Astrocyte (in vitro differentiated cells and primary cell): ENCODE data around the gene CELA2A. TPM values are rescaled to one million over a fixed set of nuclear protein-coding genes. Genes with fewer than 3 reads are reported as not detected.

Source experiments
- DNase-seq: peaks from one replicate; pipeline ENCODE4 v3.0.0-alpha.2; 2010; ENCODE audit warnings: low read depth
- FAIRE-seq: peaks from 2 replicates; lab custom pipeline; 2011; peaks lifted over from hg19 to GRCh38; lab: Jason Lieb, UNC
- H2AFZ ChIP-seq: 2 replicates; pipeline ENCODE4 v1.6.0; 2012; ENCODE audit warnings: low read depth, low read length, inconsistent platforms
- H3K27ac ChIP-seq: 2 replicates; pipeline ENCODE4 v1.5.1; 2011; ENCODE audit warnings: low read depth, low read length, inconsistent platforms
- H3K27me3 ChIP-seq: 2 replicates; pipeline ENCODE4 v1.6.0; 2011; ENCODE audit warnings: low read length, inconsistent platforms; ENCODE audit not compliant: insufficient read depth
- H3K36me3 ChIP-seq: 2 replicates; pipeline ENCODE4 v1.5.1; 2011; ENCODE audit warnings: low read length, inconsistent platforms; ENCODE audit not compliant: insufficient read depth
- H3K4me1 ChIP-seq: 2 replicates; pipeline ENCODE4 v1.5.1; 2011; ENCODE audit warnings: low read length, inconsistent platforms; ENCODE audit not compliant: insufficient read depth
- H3K4me2 ChIP-seq: 2 replicates; pipeline ENCODE4 v1.6.0; 2012; ENCODE audit warnings: low read length, inconsistent platforms
- H3K4me3 ChIP-seq: 2 replicates; pipeline ENCODE4 v1.5.1; 2011; ENCODE audit warnings: low read depth, mild to moderate bottlenecking, low read length, inconsistent platforms; ENCODE audit not compliant: insufficient read depth
- H3K79me2 ChIP-seq: 2 replicates; pipeline ENCODE4 v1.6.0; 2012; ENCODE audit warnings: mild to moderate bottlenecking, low read length, inconsistent platforms; ENCODE audit not compliant: insufficient read depth
- H3K9ac ChIP-seq: 2 replicates; pipeline ENCODE4 v1.6.0; 2012; ENCODE audit warnings: mild to moderate bottlenecking, low read length, inconsistent platforms
- H3K9me3 ChIP-seq: 2 replicates; pipeline ENCODE4 v1.5.1; 2012; ENCODE audit warnings: low read depth, mild to moderate bottlenecking, low read length, inconsistent platforms; ENCODE audit not compliant: insufficient read depth
- H4K20me1 ChIP-seq: 2 replicates; pipeline ENCODE4 v1.6.0; 2012; ENCODE audit warnings: low read length, inconsistent platforms; ENCODE audit not compliant: insufficient read depth
- H3K27ac Mint-ChIP-seq: one replicate; pipeline ENCODE4 v1.8.0; 2021; ENCODE audit warnings: mild to moderate bottlenecking, mixed read lengths; ENCODE audit not compliant: unreplicated experiment
- H3K27me3 Mint-ChIP-seq: one replicate; pipeline ENCODE4 v1.8.0; 2021; ENCODE audit warnings: low read depth, mixed read lengths; ENCODE audit not compliant: unreplicated experiment
- H3K36me3 Mint-ChIP-seq: one replicate; pipeline ENCODE4 v1.8.0; 2021; ENCODE audit warnings: low read depth, mixed read lengths; ENCODE audit not compliant: unreplicated experiment
- H3K4me1 Mint-ChIP-seq: one replicate; pipeline ENCODE4 v1.8.0; 2021; ENCODE audit warnings: low read depth, mixed read lengths; ENCODE audit not compliant: unreplicated experiment
- H3K4me3 Mint-ChIP-seq: one replicate; pipeline ENCODE4 v1.8.0; 2021; ENCODE audit warnings: mild to moderate bottlenecking, moderate library complexity, mixed read lengths; ENCODE audit not compliant: unreplicated experiment
- H3K9me3 Mint-ChIP-seq: one replicate; pipeline ENCODE4 v1.8.0; 2021; ENCODE audit warnings: mild to moderate bottlenecking, mixed read lengths; ENCODE audit not compliant: unreplicated experiment
- CTCF ChIP-seq: IDR thresholded peaks from 2 replicates; pipeline ENCODE4 v1.5.1; 2011; ENCODE audit warnings: low read depth, mild to moderate bottlenecking, inconsistent platforms, low read length, moderate library complexity; ENCODE audit not compliant: insufficient read depth
- EZH2 ChIP-seq: IDR thresholded peaks from 2 replicates; pipeline ENCODE4 v1.6.1; 2012; ENCODE audit warnings: mild to moderate bottlenecking, low read length, inconsistent platforms; ENCODE audit not compliant: insufficient read depth
- total RNA-seq: library from RNA; stranded (reverse); gene quantifications from 2 replicates; pipeline ENCODE4 v1.2.1, GENCODE V29; 2021

The CELA2A gene
- total RNA-seq, 1 donor from 2014 or later: not detected

DNA sequence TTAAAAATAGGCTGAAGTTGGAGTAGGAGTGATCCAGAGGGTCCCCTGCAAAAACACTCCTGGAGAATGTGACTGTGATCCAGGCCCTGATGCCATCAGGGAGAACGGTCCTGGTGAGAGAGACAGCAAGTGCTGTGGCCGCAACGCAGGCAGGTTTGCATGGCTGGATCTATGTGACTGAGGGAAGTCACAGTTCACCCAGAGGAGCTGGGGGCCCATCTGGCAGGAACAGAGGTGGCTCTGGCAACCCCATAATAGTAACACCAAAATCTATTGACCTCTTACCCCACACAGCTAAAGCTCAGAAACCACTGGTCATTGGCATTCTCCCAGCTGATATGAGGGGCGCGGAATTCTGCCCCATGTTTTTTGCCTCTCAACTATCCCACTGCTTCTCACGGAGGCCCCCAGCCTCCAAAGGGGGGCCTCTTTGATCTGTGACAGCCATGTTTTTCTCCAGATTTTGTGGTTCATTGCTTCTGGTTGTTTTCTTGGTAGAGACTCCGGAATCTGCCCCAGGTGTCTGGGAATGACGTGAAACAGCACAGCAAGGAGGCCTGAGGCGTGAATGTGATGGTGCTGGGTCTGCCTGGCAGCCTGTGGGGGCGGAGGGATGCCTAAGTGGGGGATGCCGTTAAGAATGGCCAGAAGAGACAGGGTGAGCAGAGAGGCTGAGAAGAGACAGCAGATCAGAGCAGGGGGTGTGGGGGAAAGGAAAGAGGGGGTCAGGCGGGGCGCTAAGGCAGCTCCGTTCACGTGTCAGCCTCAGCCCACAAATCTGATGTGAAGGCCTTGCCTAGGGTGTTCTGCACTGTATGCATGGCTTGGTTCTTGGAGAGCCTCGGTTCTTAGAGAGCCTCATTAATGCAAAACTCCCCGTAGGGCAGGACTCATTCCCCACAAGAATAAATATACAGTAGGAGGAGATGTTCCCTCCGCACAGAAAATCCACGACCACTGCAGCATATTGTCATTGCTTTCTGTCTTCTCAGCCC is 43.9 kb downstream of the CELA2A start:
- H3K36me3 ChIP-seq: no peaks in the 10 kb centered on the region
- H3K4me1 Mint-ChIP-seq: no peaks in the 10 kb centered on the region
- no peaks in the 10 kb centered on the region for H3K27me3 ChIP-seq
- no peak overlapping the region for H3K27ac Mint-ChIP-seq
- FAIRE-seq: no peak
- H4K20me1 ChIP-seq: no peaks in the 10 kb centered on the region
- peaks cover 4% of the 10 kb centered on the region for H3K36me3 Mint-ChIP-seq
- TF ChIP-seq CTCF (no peak), EZH2 (no peak)
- H3K9me3 Mint-ChIP-seq: no peaks in the 10 kb centered on the region
- H3K79me2 ChIP-seq: no peaks in the 10 kb centered on the region
- no peaks in the 10 kb centered on the region for H3K27me3 Mint-ChIP-seq
- no peak overlapping the region for H2AFZ ChIP-seq
- no peak overlapping the region for H3K4me3 Mint-ChIP-seq
- H3K4me1 ChIP-seq: no peaks in the 10 kb centered on the region
- no peak overlapping the region for H3K4me3 ChIP-seq
- no peak overlapping the region for H3K9ac ChIP-seq
- H3K4me2 ChIP-seq: no peak overlapping the region
- H3K27ac ChIP-seq: no peak overlapping the region
- DNase-seq: no peak
- no peaks in the 10 kb centered on the region for H3K9me3 ChIP-seq

- Mint-ChIP-seq H3K4me3 (no peak overlapping the region), H3K4me1 (no peaks in the 10 kb centered on the region), H3K36me3 (peaks cover 4% of the 10 kb centered on the region), H3K9me3 (no peaks in the 10 kb centered on the region), H3K27ac (no peak overlapping the region), H3K27me3 (no peaks in the 10 kb centered on the region)
- H4K20me1 ChIP-seq: no peaks in the 10 kb centered on the region
- H3K36me3 ChIP-seq: no peaks in the 10 kb centered on the region
- TF ChIP-seq CTCF (peak; percentile 71), EZH2 (no peak)
- H3K4me3 ChIP-seq: no peak overlapping the region
- H3K79me2 ChIP-seq: no peaks in the 10 kb centered on the region
- no peak overlapping the region for H3K4me2 ChIP-seq
- no peak overlapping the region for H3K9ac ChIP-seq
- DNase-seq (peak; percentile 22), FAIRE-seq (no peak)
- H3K27me3 ChIP-seq: no peaks in the 10 kb centered on the region
- no peak overlapping the region for H3K27ac ChIP-seq
- H3K9me3 ChIP-seq: no peaks in the 10 kb centered on the region
- no peak overlapping the region for H2AFZ ChIP-seq
- H3K4me1 ChIP-seq: no peaks in the 10 kb centered on the region
Measured at GRCh38 chr1:15501208-15502032, 44.9 kb downstream of the CELA2A start.
